DOHH2 (cell line): ENCODE measurements around the gene DOCK11.

Source experiments
- H3F3A ChIP-seq: fragments of 200-600 bp; sonication (generic), shearing (Covaris generic); 2 replicates; pipeline ENCODE4 v1.6.0; 2016; ENCODE audit warnings: antibody characterized with exemption, mild to moderate bottlenecking; ENCODE audit not compliant: control insufficient read depth, insufficient read depth
- H3K27ac ChIP-seq: fragments of 200-600 bp; sonication (generic); 2 replicates; pipeline ENCODE4 v1.5.1; 2014; ENCODE audit warnings: low read depth, mild to moderate bottlenecking, low read length, moderate library complexity
- H3K27me3 ChIP-seq: fragments of 200-600 bp; sonication (generic); 2 replicates; pipeline ENCODE4 v1.6.1; 2014; ENCODE audit warnings: mild to moderate bottlenecking, low read length, mixed read lengths; ENCODE audit not compliant: control insufficient read depth
- H3K36me3 ChIP-seq: fragments of 200-600 bp; sonication (generic); 2 replicates; pipeline ENCODE4 v1.6.1; 2014; ENCODE audit warnings: mild to moderate bottlenecking, low read length, moderate library complexity, mixed read lengths; ENCODE audit not compliant: control insufficient read depth
- H3K4me1 ChIP-seq: fragments of 200-600 bp; sonication (generic); 2 replicates; pipeline ENCODE4 v1.6.1; 2014; ENCODE audit warnings: mild to moderate bottlenecking, low read length, mixed read lengths; ENCODE audit not compliant: control insufficient read depth
- H3K4me2 ChIP-seq: fragments of 200-600 bp; sonication (generic); 2 replicates; pipeline ENCODE4 v1.6.0; 2014; ENCODE audit warnings: mild to moderate bottlenecking, low read length, moderate library complexity
- H3K4me3 ChIP-seq: fragments of 200-600 bp; sonication (generic); 2 replicates; pipeline ENCODE4 v1.5.1; 2014; ENCODE audit warnings: mild to moderate bottlenecking, low read length, mixed read lengths
- H3K79me2 ChIP-seq: fragments of 200-600 bp; sonication (generic); 2 replicates; pipeline ENCODE4 v1.6.1; 2014; ENCODE audit warnings: mild to moderate bottlenecking, low read length, mixed read lengths; ENCODE audit not compliant: control insufficient read depth
- H3K9me2 ChIP-seq: fragments of 200-600 bp; sonication (generic); replicated peaks from 2 replicates; pipeline ENCODE4 v1.6.1; 2014; ENCODE audit warnings: mild to moderate bottlenecking, low read length, mixed read lengths; ENCODE audit not compliant: control insufficient read depth
- H3K9me3 ChIP-seq: fragments of 200-600 bp; sonication (generic); 2 replicates; pipeline ENCODE4 v1.6.1; 2014; ENCODE audit warnings: antibody characterized with exemption, low read length, mixed read lengths; ENCODE audit not compliant: control insufficient read depth, insufficient read depth
- H4K20me1 ChIP-seq: fragments of 200-600 bp; sonication (generic); 2 replicates; pipeline ENCODE4 v1.6.0; 2014; ENCODE audit warnings: low read depth, mild to moderate bottlenecking, antibody characterized with exemption, low read length, moderate library complexity; ENCODE audit not compliant: control insufficient read depth, insufficient read depth
- CTCF ChIP-seq: fragments of 200-600 bp; sonication (generic); IDR thresholded peaks from one replicate; pipeline ENCODE4 v1.5.1; 2014; ENCODE audit warnings: antibody characterized with exemption, mild to moderate bottlenecking, low read depth, low read length; ENCODE audit not compliant: poor library complexity, severe bottlenecking
- EZH2phosphoT487 ChIP-seq: fragments of 200-600 bp; sonication (generic); IDR thresholded peaks from 2 replicates; pipeline ENCODE4 v1.6.1; 2017; ENCODE audit warnings: borderline replicate concordance, mild to moderate bottlenecking, antibody characterized with exemption, low read length, moderate library complexity, mixed read lengths

DOCK11 gene

DNA sequence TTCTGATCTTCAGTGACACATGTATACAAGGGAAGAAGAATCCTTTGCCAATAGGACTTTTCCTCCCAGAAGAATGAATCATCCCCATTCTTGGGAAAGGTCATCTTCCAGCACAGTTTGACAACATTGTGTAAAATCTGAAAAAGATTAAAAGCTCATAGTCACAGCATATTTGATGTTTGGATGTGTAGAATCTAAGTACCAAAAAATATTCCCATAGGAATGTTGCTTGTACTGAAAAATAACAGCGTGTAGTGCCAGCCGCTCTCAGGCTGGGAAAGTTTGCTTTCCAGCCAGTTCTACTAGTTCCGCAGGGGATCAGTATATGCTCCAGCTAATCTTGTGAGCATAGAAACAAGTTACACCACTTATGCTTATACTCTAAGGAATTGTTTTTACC, 157.1 kb downstream of the DOCK11 start:
- no peaks in the 10 kb centered on the region for H4K20me1 ChIP-seq
- H3K27me3 ChIP-seq = no peaks in the 10 kb centered on the region
- no peaks in the 10 kb centered on the region for H3K4me1 ChIP-seq
- no peak overlapping the region for H3K27ac ChIP-seq
- no peaks in the 10 kb centered on the region for H3K9me3 ChIP-seq
- H3K79me2 ChIP-seq = no peaks in the 10 kb centered on the region
- H3K9me2 ChIP-seq = no peaks in the 10 kb centered on the region
- TF ChIP-seq EZH2phosphoT487 = no peak
- TF ChIP-seq CTCF = no peak
- no peaks in the 10 kb centered on the region; the same call in 1 of the 2 replicates for H3K36me3 ChIP-seq
- no peak overlapping the region for H3K4me3 ChIP-seq
- H3K4me2 ChIP-seq = no peak overlapping the region
- no peaks in the 10 kb centered on the region for H3F3A ChIP-seq

- H4K20me1 ChIP-seq = no peaks in the 10 kb centered on the region
Measured at GRCh38 chrX:118654331-118654730, 158.7 kb downstream of the DOCK11 start.

GRCh38 chrX:118655561-118656246, 160.1 kb downstream of the DOCK11 start:
- Histone ChIP-seq H3K36me3 (no peaks in the 10 kb centered on the region; the same call in 1 of the 2 replicates), H3K9me3 (no peaks in the 10 kb centered on the region), H4K20me1 (no peaks in the 10 kb centered on the region), H3K79me2 (no peaks in the 10 kb centered on the region), H3F3A (no peaks in the 10 kb centered on the region), H3K27me3 (no peaks in the 10 kb centered on the region), H3K4me1 (no peaks in the 10 kb centered on the region), H3K4me3 (no peak overlapping the region), H3K9me2 (no peaks in the 10 kb centered on the region), H3K27ac (no peak overlapping the region), H3K4me2 (no peak overlapping the region)
- TF ChIP-seq EZH2phosphoT487 (no peak), CTCF (no peak)

More at GRCh38 chrX:118654331-118654730, 158.7 kb downstream of the DOCK11 start:
- H3K36me3 ChIP-seq = no peaks in the 10 kb centered on the region; the same call in 1 of the 2 replicates
- H3K9me3 ChIP-seq = no peaks in the 10 kb centered on the region
- no peak overlapping the region for H3K4me2 ChIP-seq
- no peak for TF ChIP-seq CTCF
- H3K9me2 ChIP-seq = no peaks in the 10 kb centered on the region
- H3F3A ChIP-seq = no peaks in the 10 kb centered on the region
- H3K27ac ChIP-seq = no peak overlapping the region
- no peaks in the 10 kb centered on the region for H3K4me1 ChIP-seq
- no peaks in the 10 kb centered on the region for H3K79me2 ChIP-seq
- H3K4me3 ChIP-seq = no peak overlapping the region
- H3K27me3 ChIP-seq = no peaks in the 10 kb centered on the region
